B cell (primary cell): Measurements from ENCODE around the gene ERP44. TPM values are rescaled to one million over a fixed set of nuclear protein-coding genes. Genes with fewer than 3 reads are reported as not detected.

Source experiments
- ATAC-seq: fragments of 200-7000 bp; cut with Tn5 transposase; one replicate; pipeline ENCODE4 v1.10.0; 2021; ENCODE audit warnings: low read depth, mild to moderate bottlenecking, moderate number of reproducible peaks, moderate library complexity
- CTCF ChIA-PET: fragments of 350-600 bp; sonication (Branson Sonifier 250); formaldehyde crosslinking; loops from one replicate; lab custom pipeline; 2021; ENCODE audit warnings: antibody characterized with exemption, inconsistent platforms; lab: Charles Lee
- POLR2A ChIA-PET: fragments of 350-600 bp; sonication (Branson Sonifier 250); formaldehyde crosslinking; loops from one replicate; lab custom pipeline; 2021; ENCODE audit warnings: antibody characterized with exemption; lab: Charles Lee
- DNase-seq: peaks from one replicate; pipeline ENCODE4 v3.0.0; 2013
- H2AFZ ChIP-seq: 2 replicates; pipeline ENCODE4 v1.6.1; 2012; ENCODE audit warnings: mild to moderate bottlenecking, low read depth, low read length; ENCODE audit not compliant: insufficient read depth, poor library complexity, severe bottlenecking
- H3K27ac ChIP-seq, 2 donors: 1 replicate in 1 of 2; 2 replicates in 1 of 2; pipeline ENCODE4 v1.5.1; 2012 to 2013; ENCODE audit warnings: low read length in 2 of 2, mild to moderate bottlenecking in 2 of 2, moderate library complexity in 1 of 2
- H3K27me3 ChIP-seq, 4 experiments: fragments of 200-600 bp in 1 of 4; sonication (generic) in 1 of 4; replicated peaks in 1 of 4; 1 replicate in 2 of 4; 2 replicates in 2 of 4; pipeline versions ENCODE4 v1.6.1 to v1.7.0; 2013 to 2016; ENCODE audit warnings: low read length in 3 of 4, mild to moderate bottlenecking in 2 of 4, mixed read lengths in 1 of 4, moderate library complexity in 1 of 4; ENCODE audit not compliant: insufficient read depth in 4 of 4, control insufficient read depth in 3 of 4; ENCODE audit errors: control extremely low read depth in 1 of 4
- H3K36me3 ChIP-seq, 2 experiments: replicated peaks in 1 of 2; 1 replicate in 1 of 2; 2 replicates in 1 of 2; pipeline versions ENCODE4 v1.6.1 to v1.7.1; 2013; ENCODE audit warnings: low read length in 1 of 2; ENCODE audit not compliant: insufficient read depth in 2 of 2, control insufficient read depth in 1 of 2; ENCODE audit errors: control extremely low read depth in 1 of 2, extremely low read depth in 1 of 2
- H3K4me1 ChIP-seq, 2 donors: fragments of 200-600 bp in 1 of 2; sonication (generic) in 1 of 2; 1 replicate in 1 of 2; 2 replicates in 1 of 2; pipeline versions ENCODE4 v1.5.1 to v1.6.1; 2013 to 2017; ENCODE audit warnings: low read length in 2 of 2; ENCODE audit not compliant: control insufficient read depth in 2 of 2, insufficient read depth in 2 of 2
- H3K4me2 ChIP-seq: replicated peaks from 2 replicates; pipeline ENCODE3; 2012; ENCODE audit warnings: mild to moderate bottlenecking, low read depth, low read length; ENCODE audit not compliant: poor library complexity, severe bottlenecking
- H3K4me3 ChIP-seq, 5 experiments: fragments of 200-600 bp in 1 of 5; sonication (generic) in 1 of 5; 1 replicate in 3 of 5; 2 replicates in 2 of 5; pipeline versions ENCODE4 v1.5.1 to v1.7.0; 2011 to 2016; ENCODE audit warnings: low read length in 4 of 5, mild to moderate bottlenecking in 4 of 5, low read depth in 2 of 5, control low read depth in 1 of 5, moderate library complexity in 1 of 5; ENCODE audit not compliant: insufficient read depth in 1 of 5; ENCODE audit errors: control extremely low read depth in 1 of 5, extremely low read depth in 1 of 5
- H3K79me2 ChIP-seq: fragments of 200-600 bp; sonication (generic); one replicate; pipeline ENCODE4 v1.6.0; 2016; ENCODE audit warnings: low read length; ENCODE audit not compliant: control insufficient read depth, insufficient read depth
- H3K9ac ChIP-seq: fragments of 200-600 bp; sonication (generic); 2 replicates; pipeline ENCODE4 v1.6.1; 2017; ENCODE audit warnings: mild to moderate bottlenecking, low read length, moderate library complexity
- H3K9me3 ChIP-seq, 3 donors: one replicate each; pipeline versions ENCODE4 v1.6.1 to v1.7.1; 2013; ENCODE audit warnings: low read length in 2 of 3; ENCODE audit not compliant: control insufficient read depth in 2 of 3, insufficient read depth in 1 of 3; ENCODE audit errors: control extremely low read depth in 1 of 3
- H4K20me1 ChIP-seq: 2 replicates; pipeline ENCODE4 v1.6.0; 2012; ENCODE audit warnings: mild to moderate bottlenecking, low read length; ENCODE audit not compliant: insufficient read depth, control insufficient read depth, poor library complexity, severe bottlenecking
- H3K27ac Mint-ChIP-seq: one replicate; pipeline ENCODE4 v1.8.0; 2021; ENCODE audit warnings: mixed read lengths
- H3K27me3 Mint-ChIP-seq: one replicate; pipeline ENCODE4 v1.8.0; 2021; ENCODE audit warnings: mixed read lengths
- H3K4me1 Mint-ChIP-seq: one replicate; pipeline ENCODE4 v1.8.0; 2021; ENCODE audit warnings: mixed read lengths
- H3K4me3 Mint-ChIP-seq: one replicate; pipeline ENCODE4 v1.8.0; 2021; ENCODE audit warnings: mixed read lengths
- H3K9me3 Mint-ChIP-seq: one replicate; pipeline ENCODE4 v1.8.0; 2022; ENCODE audit warnings: mixed read lengths; ENCODE audit not compliant: insufficient read depth
- EZH2 ChIP-seq: IDR thresholded peaks from 2 replicates; pipeline ENCODE4 v1.6.1; 2012; ENCODE audit warnings: borderline replicate concordance, low read depth, mild to moderate bottlenecking, moderate library complexity, low read length; ENCODE audit not compliant: insufficient read depth, poor library complexity, severe bottlenecking
- WGBS: methylation state at CpG from one replicate; pipeline ENCODE4 v1.1.5; 2013; ENCODE audit warnings: missing lambda C conversion rate; ENCODE audit not compliant: insufficient coverage; 5-methylcytosine and 5-hydroxymethylcytosine counted together
- intact Hi-C: fragments of 100-400 bp; cut with micrococcal nuclease; formaldehyde crosslinking; loops from one replicate; pipeline ENCODE4 v1.10.0; 2022
- polyA plus RNA-seq: library from polyadenylated mRNA; depleted of rRNA; stranded (reverse); fragments of >200 nt; gene quantifications from 2 replicates; pipeline ENCODE4 v1.2.3, GENCODE V29; 2012
- total RNA-seq, 2 donors: library from RNA; stranded (reverse); fragments of 120-200 nt in 1 of 2; gene quantifications; 1 replicate in 1 of 2; 2 replicates in 1 of 2; pipeline versions ENCODE4 v1.2.3 to v1.2.4, GENCODE V29; 2013 to 2022
- TF ChIP-seq, protein P1 (sequence below): fragments of 200-600 bp; IDR thresholded peaks from one replicate; pipeline ENCODE4 v1.8.0; 2022; ENCODE audit warnings: antibody characterized with exemption, mild to moderate bottlenecking

The ERP44 gene
- total and polyA plus RNA-seq, 2 donors (not counting 1 experiment from before 2014, with no cell fraction given) = 10.5 to 18.4 TPM

DNA sequence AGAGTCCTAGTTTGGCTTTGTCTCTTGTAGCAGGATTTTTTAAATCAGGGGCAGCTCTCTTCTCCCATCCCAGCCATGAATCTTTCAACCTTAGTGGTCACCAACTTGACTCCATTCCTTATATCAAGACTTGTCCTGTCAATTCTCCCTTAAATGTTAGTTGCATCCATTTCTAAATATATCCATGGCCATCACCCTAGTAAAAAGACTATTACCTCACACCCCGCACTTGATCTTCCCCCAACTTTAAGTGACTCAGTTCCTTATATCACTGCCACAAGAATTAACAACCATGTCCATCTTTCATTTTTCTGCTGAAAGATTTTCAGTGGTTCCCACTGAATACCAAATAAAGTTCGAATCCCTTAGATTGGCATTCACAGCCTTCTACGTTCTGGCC lies 125.3 kb downstream of the ERP44 start:
- no peak overlapping the region for H3K4me2 ChIP-seq
- no peak overlapping the region for H3K4me3 ChIP-seq
- no peaks in the 10 kb centered on the region for H3K79me2 ChIP-seq
- intact Hi-C loops = no loop called here
- H3K27me3 ChIP-seq = no peaks in the 10 kb centered on the region
- 100% methylated on average over 2 of the region's 3 CpGs for WGBS
- H3K4me1 ChIP-seq = no peaks in the 10 kb centered on the region
- no peak for DNase-seq
- no peak overlapping the region for H2AFZ ChIP-seq
- H3K36me3 ChIP-seq = peaks cover 2 to 15% of the 10 kb centered on the region in 2 experiments
- no peaks in the 10 kb centered on the region for H3K27me3 Mint-ChIP-seq
- H3K9me3 Mint-ChIP-seq = no peaks in the 10 kb centered on the region
- no peak for ATAC-seq
- no peak overlapping the region for H3K4me3 Mint-ChIP-seq
- H3K27ac Mint-ChIP-seq = no peak overlapping the region
- H3K4me1 Mint-ChIP-seq = no peaks in the 10 kb centered on the region
- ChIA-PET CTCF (interaction anchor here (0.6 kb wide), 1 partner anchor 164 kb away, joined by 3 read pairs; no protein-coding TSS in a partner anchor), POLR2A (no interaction called here)
- TF ChIP-seq, protein P1, sequence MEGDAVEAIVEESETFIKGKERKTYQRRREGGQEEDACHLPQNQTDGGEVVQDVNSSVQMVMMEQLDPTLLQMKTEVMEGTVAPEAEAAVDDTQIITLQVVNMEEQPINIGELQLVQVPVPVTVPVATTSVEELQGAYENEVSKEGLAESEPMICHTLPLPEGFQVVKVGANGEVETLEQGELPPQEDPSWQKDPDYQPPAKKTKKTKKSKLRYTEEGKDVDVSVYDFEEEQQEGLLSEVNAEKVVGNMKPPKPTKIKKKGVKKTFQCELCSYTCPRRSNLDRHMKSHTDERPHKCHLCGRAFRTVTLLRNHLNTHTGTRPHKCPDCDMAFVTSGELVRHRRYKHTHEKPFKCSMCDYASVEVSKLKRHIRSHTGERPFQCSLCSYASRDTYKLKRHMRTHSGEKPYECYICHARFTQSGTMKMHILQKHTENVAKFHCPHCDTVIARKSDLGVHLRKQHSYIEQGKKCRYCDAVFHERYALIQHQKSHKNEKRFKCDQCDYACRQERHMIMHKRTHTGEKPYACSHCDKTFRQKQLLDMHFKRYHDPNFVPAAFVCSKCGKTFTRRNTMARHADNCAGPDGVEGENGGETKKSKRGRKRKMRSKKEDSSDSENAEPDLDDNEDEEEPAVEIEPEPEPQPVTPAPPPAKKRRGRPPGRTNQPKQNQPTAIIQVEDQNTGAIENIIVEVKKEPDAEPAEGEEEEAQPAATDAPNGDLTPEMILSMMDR = no peak
- no peak for TF ChIP-seq EZH2
- H4K20me1 ChIP-seq = no peaks in the 10 kb centered on the region
- H3K9me3 ChIP-seq = no peaks in the 10 kb centered on the region
- H3K27ac ChIP-seq = no peak overlapping the region
- no peak overlapping the region for H3K9ac ChIP-seq

DNA sequence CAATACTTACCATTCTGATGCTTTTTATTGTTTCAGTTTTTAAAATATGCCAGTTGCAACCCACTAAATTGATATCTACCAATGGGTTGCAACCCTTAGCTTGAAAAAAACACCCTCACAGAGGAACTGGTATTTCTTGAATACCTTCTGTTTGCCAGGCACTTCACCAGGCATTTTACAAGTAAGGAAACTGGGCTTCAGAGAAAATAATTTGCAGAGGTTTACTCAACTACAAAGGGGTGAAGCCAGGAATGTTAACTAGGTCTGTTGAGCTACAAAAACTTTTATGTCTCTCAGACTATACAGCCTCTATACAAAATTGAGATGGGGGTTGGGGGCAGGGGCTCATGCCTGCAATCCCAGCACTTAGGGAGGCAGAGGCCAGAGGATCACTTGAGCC lies 127.4 kb downstream of the ERP44 start:
- Histone ChIP-seq H3K4me1 (no peaks in the 10 kb centered on the region), H3K36me3 (peaks cover 0 to 16% of the 10 kb centered on the region in 2 experiments), H4K20me1 (no peaks in the 10 kb centered on the region), H3K79me2 (no peaks in the 10 kb centered on the region), H3K27ac (no peak overlapping the region), H3K4me2 (no peak overlapping the region), H3K9me3 (no peaks in the 10 kb centered on the region), H2AFZ (no peak overlapping the region), H3K27me3 (no peaks in the 10 kb centered on the region), H3K4me3 (no peak overlapping the region), H3K9ac (no peak overlapping the region)
- Mint-ChIP-seq H3K27me3 (no peaks in the 10 kb centered on the region), H3K4me1 (no peaks in the 10 kb centered on the region), H3K9me3 (no peaks in the 10 kb centered on the region), H3K4me3 (no peak overlapping the region), H3K27ac (no peak overlapping the region)
- CTCF ChIA-PET = interaction anchor here (0.7 kb wide), 1 partner anchor 43 kb away, joined by 5 read pairs; no protein-coding TSS in a partner anchor
- no peak for TF ChIP-seq EZH2
- TF ChIP-seq, protein P1 = no peak
- intact Hi-C loops = no loop called here
- POLR2A ChIA-PET = no interaction called here
- no peak for DNase-seq
- no peak for ATAC-seq
